GM23338 (cell line): ENCODE data around the gene MYRFL. TPM values are rescaled to one million over a fixed set of nuclear protein-coding genes. Genes with fewer than 3 reads are reported as not detected.

ENCODE experiments used
- ATAC-seq: fragments of 200-7000 bp; cut with Tn5 transposase; 3 replicates; pipeline ENCODE4 v1.9.1; 2020
- DNase-seq: peaks from one replicate; pipeline ENCODE4 v3.0.0-alpha.2; 2015; ENCODE audit warnings: low spot score
- H2AFZ ChIP-seq: fragments of 200-600 bp; sonication (generic); 2 replicates; pipeline ENCODE4 v1.8.0; 2016; ENCODE audit warnings: antibody characterized with exemption, mild to moderate bottlenecking, moderate library complexity
- H3F3A ChIP-seq: fragments of 200-600 bp; sonication (generic); replicated peaks from 2 replicates; pipeline ENCODE4 v1.8.0; 2017; ENCODE audit warnings: antibody characterized with exemption, mixed run types, low read depth
- H3K27ac ChIP-seq: fragments of 200-600 bp; sonication (generic); 2 replicates; pipeline ENCODE4 v1.6.1; 2016; ENCODE audit warnings: low read depth
- H3K27me3 ChIP-seq: fragments of 200-600 bp; sonication (generic); 2 replicates; pipeline ENCODE4 v1.8.0; 2016; ENCODE audit warnings: mild to moderate bottlenecking, mixed run types, moderate library complexity; ENCODE audit not compliant: insufficient read depth
- H3K36me3 ChIP-seq: fragments of 200-600 bp; sonication (generic); 2 replicates; pipeline ENCODE4 v1.8.0; 2016; ENCODE audit warnings: mild to moderate bottlenecking; ENCODE audit not compliant: insufficient read depth
- H3K4me1 ChIP-seq: fragments of 200-600 bp; sonication (generic); 2 replicates; pipeline ENCODE4 v1.8.0; 2016; ENCODE audit warnings: mild to moderate bottlenecking, moderate library complexity; ENCODE audit not compliant: insufficient read depth
- H3K4me2 ChIP-seq: fragments of 200-600 bp; sonication (generic); 2 replicates; pipeline ENCODE4 v1.7.1; 2017; ENCODE audit warnings: mixed run types
- H3K4me3 ChIP-seq: fragments of 200-600 bp; sonication (generic); 2 replicates; pipeline ENCODE4 v1.6.1; 2016; ENCODE audit warnings: mixed run types
- H3K79me2 ChIP-seq: fragments of 200-600 bp; sonication (generic); replicated peaks from 2 replicates; pipeline ENCODE4 v1.8.0; 2017; ENCODE audit warnings: mild to moderate bottlenecking; ENCODE audit not compliant: insufficient read depth
- H3K9me2 ChIP-seq: fragments of 200-600 bp; sonication (generic); 2 replicates; pipeline ENCODE4 v1.8.0; 2017; ENCODE audit not compliant: insufficient read depth
- H4K20me1 ChIP-seq: fragments of 200-600 bp; sonication (generic); replicated peaks from 2 replicates; pipeline ENCODE4 v1.8.0; 2017; ENCODE audit warnings: mild to moderate bottlenecking; ENCODE audit not compliant: insufficient read depth
- H3K27ac Mint-ChIP-seq: 2 replicates; pipeline ENCODE4 v1.8.0; 2020; ENCODE audit warnings: inconsistent platforms, mild to moderate bottlenecking, moderate library complexity, mixed read lengths
- H3K27me3 Mint-ChIP-seq: 3 replicates; pipeline ENCODE4 v1.8.0; 2022; ENCODE audit warnings: low read depth, mild to moderate bottlenecking, moderate library complexity, mixed read lengths, inconsistent platforms; ENCODE audit not compliant: insufficient read depth, poor library complexity
- H3K36me3 Mint-ChIP-seq: 3 replicates; pipeline ENCODE4 v1.8.0; 2021; ENCODE audit warnings: low read depth, mild to moderate bottlenecking, inconsistent platforms, moderate library complexity, mixed read lengths
- H3K4me1 Mint-ChIP-seq: 3 replicates; pipeline ENCODE4 v1.8.0; 2020; ENCODE audit warnings: mild to moderate bottlenecking, inconsistent platforms, mixed read lengths
- H3K4me3 Mint-ChIP-seq: 3 replicates; pipeline ENCODE4 v1.8.0; 2021; ENCODE audit warnings: moderate library complexity, mild to moderate bottlenecking, inconsistent platforms, mixed read lengths
- H3K9me3 Mint-ChIP-seq: 3 replicates; pipeline ENCODE4 v1.8.0; 2020; ENCODE audit warnings: moderate library complexity, mild to moderate bottlenecking, inconsistent platforms, mixed read lengths
- CTCF ChIP-seq, 2 experiments: fragments of 200-600 bp in 1 of 2; sonication (generic) in 1 of 2; conservative IDR thresholded peaks; 2 replicates each; pipeline versions ENCODE4 v1.5.1 to v1.6.1; 2016 to 2017; ENCODE audit warnings: antibody characterized with exemption in 2 of 2, low read depth in 2 of 2, mild to moderate bottlenecking in 2 of 2, moderate library complexity in 1 of 2
- ETS1 ChIP-seq: IDR thresholded peaks from 2 replicates; pipeline ENCODE4 v1.6.1; 2016; ENCODE audit warnings: antibody characterized with exemption
- EZH2 ChIP-seq: fragments of 200-600 bp; sonication (generic); IDR thresholded peaks from one replicate; pipeline ENCODE4 v1.8.0; 2017; ENCODE audit warnings: antibody characterized with exemption, mild to moderate bottlenecking, low read depth; ENCODE audit not compliant: unreplicated experiment
- JUNB ChIP-seq: IDR thresholded peaks from one replicate; pipeline ENCODE4 v1.6.1; 2016; ENCODE audit warnings: antibody characterized with exemption; ENCODE audit not compliant: unreplicated experiment
- REST ChIP-seq: IDR thresholded peaks from one replicate; pipeline ENCODE4 v1.6.1; 2018; ENCODE audit warnings: antibody characterized with exemption; ENCODE audit not compliant: unreplicated experiment
- STAT1 ChIP-seq: IDR thresholded peaks from one replicate; pipeline ENCODE4 v1.6.1; 2016; ENCODE audit warnings: antibody characterized with exemption; ENCODE audit not compliant: unreplicated experiment
- ZNF114 ChIP-seq: fragments of 250-450 bp; sonication (Bioruptor Pico); IDR thresholded peaks from 2 replicates; pipeline ENCODE4 v1.5.0; 2020; ENCODE audit warnings: mild to moderate bottlenecking, moderate library complexity
- ZNF331 ChIP-seq: fragments of 250-450 bp; sonication (Bioruptor Pico); IDR thresholded peaks from 2 replicates; pipeline ENCODE4 v1.5.0; 2020; ENCODE audit warnings: low read depth, mild to moderate bottlenecking, moderate library complexity
- ZNF462 ChIP-seq: fragments of 250-450 bp; sonication (Bioruptor Pico); IDR thresholded peaks from 2 replicates; pipeline ENCODE4 v1.5.0; 2020; ENCODE audit warnings: mild to moderate bottlenecking, moderate library complexity
- polyA plus RNA-seq: library from polyadenylated mRNA; unstranded; fragments of >200 nt; fragmentation: Nextera tagmentation; extraction: Ambion mirVana; gene quantifications from 2 replicates; pipeline ENCODE4 v1.2.1, GENCODE V29; 2016
- total RNA-seq: library from RNA; depleted of rRNA; stranded (reverse); fragments of >200 nt; shearing (Covaris generic); gene quantifications from 2 replicates; pipeline ENCODE4 v1.2.3, GENCODE V29; 2014

Gene MYRFL
- total and polyA plus RNA-seq, 2 experiments from 2014 or later = 2.3 to 2.8 TPM

- no peak for TF ChIP-seq ZNF331 (CRISPR knock-in tag)
- no peak for TF ChIP-seq STAT1
- TF ChIP-seq ZNF114 (CRISPR knock-in tag) = no peak
- no peak for TF ChIP-seq JUNB
- TF ChIP-seq CTCF (conservative IDR thresholded peaks at IDR 0.05; ENCODE audit: low read depth in 2 of 2) = no peak
- TF ChIP-seq REST = no peak
- no peak for TF ChIP-seq ETS1
- no peak for TF ChIP-seq EZH2
- no peaks in the 10 kb centered on the region for H4K20me1 ChIP-seq
- H3K27ac ChIP-seq = no peak overlapping the region
- no peaks in the 10 kb centered on the region for H3K9me2 ChIP-seq
- no peaks in the 10 kb centered on the region for H3K36me3 ChIP-seq
- H3K9me3 Mint-ChIP-seq = peaks cover 4% of the 10 kb centered on the region
- ATAC-seq (peak; percentile 41; the same call in 1 of the 3 replicates), DNase-seq (no peak)
- H3K27ac Mint-ChIP-seq = no peak overlapping the region
- H3K36me3 Mint-ChIP-seq = peaks cover 9% of the 10 kb centered on the region
- H2AFZ ChIP-seq = peak overlapping the region; percentile 48; the same call in 1 of the 2 replicates
- H3K4me1 ChIP-seq = no peaks in the 10 kb centered on the region
- H3K79me2 ChIP-seq = no peaks in the 10 kb centered on the region
- H3F3A ChIP-seq = no peaks in the 10 kb centered on the region
- no peaks in the 10 kb centered on the region; the same call in 2 of the 3 replicates for H3K4me1 Mint-ChIP-seq
- H3K27me3 Mint-ChIP-seq = no peaks in the 10 kb centered on the region
- no peak overlapping the region for H3K4me3 ChIP-seq
- H3K4me3 Mint-ChIP-seq = no peak overlapping the region
- H3K4me2 ChIP-seq = no peak overlapping the region
- no peaks in the 10 kb centered on the region for H3K27me3 ChIP-seq
Measured at GRCh38 chr12:69916544-69917235, 91.7 kb downstream of the MYRFL start.

GRCh38 chr12:69918287-69918686, 93.3 kb downstream of the MYRFL start:
- no peaks in the 10 kb centered on the region for H3K36me3 ChIP-seq
- no peaks in the 10 kb centered on the region for H3K27me3 Mint-ChIP-seq
- no peaks in the 10 kb centered on the region for H3K79me2 ChIP-seq
- no peak overlapping the region for H2AFZ ChIP-seq
- no peak overlapping the region for H3K27ac Mint-ChIP-seq
- no peaks in the 10 kb centered on the region for H3K9me2 ChIP-seq
- H3F3A ChIP-seq = no peaks in the 10 kb centered on the region
- H3K4me1 Mint-ChIP-seq = peaks cover 2% of the 10 kb centered on the region; the same call in 2 of the 3 replicates
- H3K9me3 Mint-ChIP-seq = peaks cover 4% of the 10 kb centered on the region
- no peak overlapping the region for H3K4me3 Mint-ChIP-seq
- ATAC-seq (no peak), DNase-seq (no peak)
- H3K36me3 Mint-ChIP-seq = peaks cover 9% of the 10 kb centered on the region
- no peaks in the 10 kb centered on the region for H3K4me1 ChIP-seq
- no peak overlapping the region for H3K27ac ChIP-seq
- H3K4me3 ChIP-seq = no peak overlapping the region
- no peak overlapping the region for H3K4me2 ChIP-seq
- no peaks in the 10 kb centered on the region for H4K20me1 ChIP-seq
- no peaks in the 10 kb centered on the region for H3K27me3 ChIP-seq
- no peak for TF ChIP-seq ZNF462
